Measurements from ENCODE around the gene MKRN2OS.

The MKRN2OS gene

DNA sequence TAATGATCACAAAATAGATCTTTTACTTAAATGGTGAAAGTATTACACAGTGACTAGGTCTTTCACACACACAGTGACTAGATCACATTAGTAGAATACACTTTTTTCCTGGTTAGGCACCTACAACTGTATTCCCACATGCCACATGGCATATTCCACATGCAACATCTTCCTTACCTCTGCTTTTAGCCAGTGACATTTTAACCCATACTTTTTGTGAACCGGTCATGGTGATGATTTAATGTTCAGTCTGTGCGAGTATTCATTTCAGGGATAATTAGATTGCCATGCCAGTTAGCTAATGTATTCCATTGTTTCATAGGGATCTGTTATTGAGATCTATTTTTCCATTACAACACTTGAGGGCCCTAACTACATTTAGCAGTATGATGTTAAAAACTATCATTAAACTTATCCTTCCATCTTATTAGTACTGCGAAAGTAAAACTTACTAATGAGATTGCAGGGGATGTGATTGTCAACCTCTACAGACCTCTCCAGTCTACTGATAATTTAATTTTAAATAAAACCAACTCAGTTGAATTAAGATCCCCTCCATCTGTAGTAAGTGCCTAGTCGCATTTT lies 32.7 kb downstream of the MKRN2OS start:
- no peak for DNase-seq

- no peak for DNase-seq
Measured at GRCh38 chr3:12509466-12509865, 35.8 kb downstream of the MKRN2OS start.

- no peak for DNase-seq
Measured at GRCh38 chr3:12508291-12508700, 37.0 kb downstream of the MKRN2OS start.

GRCh38 chr3:12507591-12508281 lies 37.6 kb downstream of the MKRN2OS start:
- DNase-seq = no peak

DNA sequence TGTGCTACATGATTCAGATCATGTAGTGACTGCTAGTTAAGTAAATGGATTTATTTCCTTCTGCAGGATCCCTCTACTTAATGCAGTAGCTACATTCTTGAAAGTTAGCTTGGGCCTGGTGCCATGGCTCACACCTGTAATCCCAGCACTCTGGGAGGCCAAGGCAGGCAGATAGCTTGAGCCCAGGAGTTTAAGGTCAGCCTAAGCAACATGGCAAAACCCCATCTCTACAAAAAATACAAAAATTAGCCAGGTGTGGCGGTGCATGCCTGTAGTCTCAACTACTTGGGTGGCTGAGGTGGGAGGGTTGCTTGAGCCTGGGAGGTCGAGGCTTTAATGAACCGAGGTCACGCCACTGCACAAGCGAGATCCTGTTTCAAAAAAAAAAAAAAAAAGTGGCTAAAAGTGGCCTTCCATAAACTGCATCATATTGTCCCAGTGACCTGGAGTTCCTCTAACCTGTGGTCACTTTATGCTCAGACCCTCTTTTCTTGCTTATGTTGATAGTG lies 39.0 kb downstream of the MKRN2OS start:
- no peak for DNase-seq

DNA sequence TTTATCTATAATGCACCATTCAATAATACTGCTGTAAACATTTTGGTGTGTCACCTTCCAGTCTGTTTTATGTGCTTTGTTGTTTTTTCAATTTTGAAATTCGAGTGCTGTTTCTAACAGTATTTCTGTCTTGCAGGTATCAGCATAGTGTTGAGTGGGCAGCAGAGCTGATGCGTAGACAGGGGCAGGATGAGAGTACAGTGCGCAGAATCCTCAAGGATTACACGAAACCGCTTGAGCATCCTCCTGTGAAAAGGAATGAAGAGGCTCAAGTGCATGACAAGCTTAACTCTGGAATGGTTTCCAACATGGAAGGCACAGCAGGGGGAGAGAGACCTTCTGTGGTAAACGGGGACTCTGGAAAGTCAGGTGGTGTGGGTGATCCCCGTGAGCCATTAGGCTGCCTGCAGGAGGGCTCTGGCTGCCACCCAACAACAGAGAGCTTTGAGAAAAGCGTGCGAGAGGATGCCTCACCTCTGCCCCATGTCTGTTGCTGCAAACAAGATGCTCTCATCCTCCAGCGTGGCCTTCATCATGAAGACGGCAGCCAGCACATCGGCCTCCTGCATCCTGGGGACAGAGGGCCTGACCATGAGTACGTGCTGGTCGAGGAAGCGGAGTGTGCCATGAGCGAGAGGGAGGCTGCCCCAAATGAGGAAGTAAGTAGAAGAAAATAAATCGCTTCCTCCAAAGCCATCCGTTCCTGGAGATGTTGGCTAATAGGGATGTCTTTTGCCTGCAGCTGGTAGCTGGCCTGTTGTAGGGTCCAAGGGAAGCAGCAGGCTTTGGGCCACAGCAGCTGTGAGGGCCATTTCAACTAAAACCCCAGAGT lies 42.0 kb downstream of the MKRN2OS start:
- no peak for DNase-seq

GRCh38 chr3:12501360-12502020 lies 43.8 kb downstream of the MKRN2OS start:
- no peak for DNase-seq

DNA sequence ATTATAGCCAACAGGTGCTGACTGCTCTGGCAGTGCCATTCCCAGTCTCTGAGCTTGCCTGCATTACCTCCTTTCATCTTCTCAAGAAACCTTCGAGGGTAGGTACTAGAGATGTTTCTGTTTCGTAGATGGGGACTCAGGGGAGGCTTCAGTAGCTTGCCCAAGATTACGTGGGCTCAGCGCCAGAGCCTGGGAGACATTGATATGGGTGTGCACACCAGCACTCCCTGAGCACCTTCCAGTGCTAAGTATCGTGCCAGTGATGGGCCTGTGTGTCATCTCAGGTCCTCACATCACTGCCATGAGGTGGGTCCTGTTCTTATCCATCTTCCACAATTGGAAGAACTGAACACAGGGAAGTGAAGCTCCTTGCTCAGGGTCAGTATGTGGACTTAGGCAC lies 45.8 kb downstream of the MKRN2OS start:
- DNase-seq = no peak

DNA sequence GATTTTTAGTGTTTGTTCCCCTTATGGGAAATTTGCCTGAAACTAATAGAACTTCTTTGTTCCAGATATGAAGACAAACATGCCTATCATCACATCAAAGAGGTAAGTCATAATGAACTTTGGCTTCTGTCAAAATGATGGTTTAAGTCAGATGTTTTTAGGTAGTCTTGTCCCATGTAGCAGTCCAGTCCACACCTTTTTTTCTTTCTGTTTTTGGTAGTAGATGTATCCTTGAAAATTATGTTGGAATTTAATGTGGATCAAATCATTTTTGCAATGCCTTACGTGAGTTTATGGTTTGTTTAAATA lies 48.9 kb downstream of the MKRN2OS start:
- DNase-seq = no peak

DNA sequence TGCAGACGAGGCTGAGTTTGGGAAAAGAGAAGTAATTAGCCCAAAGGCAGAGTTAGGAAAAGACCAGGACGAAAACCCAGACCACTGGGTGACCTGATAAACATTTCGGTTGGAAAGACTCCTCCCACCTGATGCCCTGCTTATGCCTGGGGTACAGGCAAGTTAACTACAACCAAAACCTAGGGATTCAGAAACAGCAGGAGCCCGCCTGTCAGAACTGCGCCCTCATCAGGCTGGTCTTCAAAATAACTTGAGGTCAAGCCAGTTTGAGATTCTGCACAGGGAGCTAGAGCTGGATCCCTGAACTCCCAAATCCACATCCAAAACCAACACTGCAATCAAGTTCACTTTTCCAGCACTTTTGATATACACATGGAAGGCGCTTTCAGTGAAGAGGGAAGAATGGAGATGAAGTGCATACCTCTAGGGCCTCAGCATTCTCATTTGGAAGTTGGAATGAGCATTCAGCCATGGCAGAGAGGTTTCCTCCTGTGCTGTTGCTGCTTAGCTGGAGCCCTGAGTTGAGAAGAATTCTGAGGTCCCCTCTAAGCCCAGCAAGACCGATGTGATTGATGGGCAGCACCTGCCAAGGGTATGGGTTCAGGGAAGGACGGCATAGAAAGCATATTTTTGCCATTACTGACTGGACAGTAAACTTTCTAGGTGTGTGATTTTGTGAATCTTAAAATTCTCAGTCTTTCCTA lies 49.4 kb downstream of the MKRN2OS start:
- no peak for DNase-seq

DNA sequence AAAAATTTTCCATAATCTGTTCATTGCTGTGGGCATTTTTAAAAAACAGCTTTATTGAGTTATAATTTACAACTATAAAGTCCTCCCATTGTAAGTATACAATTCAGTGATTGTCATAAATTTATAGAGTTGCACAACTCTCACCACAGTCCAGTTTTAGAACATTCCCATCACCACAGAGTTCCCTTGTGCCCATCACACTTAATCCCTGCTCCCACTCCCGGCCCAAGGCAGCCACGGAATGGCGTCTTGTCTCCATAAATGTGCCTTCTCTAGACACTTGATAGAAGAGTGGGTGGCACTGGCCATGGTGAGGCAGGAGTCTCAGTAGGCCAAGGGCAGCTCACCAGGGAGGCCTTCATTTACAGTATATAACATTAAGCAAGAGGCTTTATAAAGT lies 54.8 kb downstream of the MKRN2OS start:
- DNase-seq = no peak

GRCh38 chr3:12489832-12490231 lies 55.5 kb downstream of the MKRN2OS start:
- DNase-seq = no peak

Data from NCI-H187 (cell line).